Measurements from ENCODE around the gene FBRSL1.

Gene FBRSL1

DNA sequence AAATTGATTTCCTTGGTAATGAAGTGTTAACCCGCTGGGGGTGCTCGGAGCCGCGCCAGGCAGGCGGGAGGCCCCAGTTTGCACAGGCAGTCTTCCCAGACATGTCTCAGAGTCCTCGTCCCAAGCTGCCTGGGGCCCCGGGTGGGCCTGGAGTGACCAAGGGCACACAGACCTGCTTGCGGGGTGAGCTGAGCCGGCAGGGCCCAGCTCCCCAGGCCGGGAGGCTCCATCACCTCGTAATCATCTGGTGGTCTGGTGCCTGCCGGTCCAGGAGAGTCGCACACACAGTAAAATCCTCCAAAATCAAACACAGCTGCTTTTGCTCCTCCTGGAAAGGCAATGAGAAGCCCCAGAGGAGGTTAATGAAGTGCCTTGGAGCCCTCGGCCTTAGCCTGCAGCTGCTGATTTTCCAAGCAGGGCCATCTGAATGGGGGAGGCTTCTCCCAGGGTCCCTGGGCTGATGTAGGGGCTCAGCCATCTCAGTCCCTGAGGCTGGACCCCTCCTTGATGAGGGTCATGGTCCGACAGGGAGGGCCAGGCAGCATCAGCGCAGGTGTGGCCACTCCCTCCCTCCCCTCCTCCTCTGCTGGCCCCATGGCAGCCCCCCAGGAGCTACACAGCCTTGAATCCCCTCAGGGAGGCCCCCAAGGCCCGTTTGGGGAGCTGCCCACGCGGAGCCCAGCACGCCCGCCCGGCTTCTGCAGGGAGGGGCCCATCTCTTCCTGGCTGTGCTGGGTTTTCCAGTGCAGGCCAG, 39.4 kb upstream of the FBRSL1 start:
- Histone ChIP-seq H3K79me2 (ENCODE audit: low read length) (no peaks in the 10 kb centered on the region), H4K20me1 (ENCODE audit: insufficient read depth, low read length) (no peaks in the 10 kb centered on the region), H3K36me3 (replicated peaks; ENCODE audit: insufficient read depth, low read length) (no peaks in the 10 kb centered on the region), H3K27me3 (replicated peaks; ENCODE audit: insufficient read depth, low read length) (peaks cover 16% of the 10 kb centered on the region), H3K27ac (ENCODE audit: low read length) (no peak overlapping the region), H2AFZ (ENCODE audit: low read length) (no peak overlapping the region), H3K9me2 (replicated peaks; ENCODE audit: insufficient read depth, low read length) (no peaks in the 10 kb centered on the region), H3K4me3 (ENCODE audit: low read length) (no peak overlapping the region), H3F3A (ENCODE audit: insufficient read depth, low read length) (0 out of 2 replicates have a peak, but pooled peaks cover 6% of the 10 kb centered on the region), H3K9me3 (replicated peaks; ENCODE audit: insufficient read depth, low read length) (no peaks in the 10 kb centered on the region), H3K9ac (ENCODE audit: low read length) (no peak overlapping the region), H3K4me2 (ENCODE audit: low read depth, low read length) (no peak overlapping the region), H3K4me1 (ENCODE audit: low read length) (0 out of 2 replicates have a peak, but pooled peaks cover 6% of the 10 kb centered on the region)
- TF ChIP-seq, protein P1, sequence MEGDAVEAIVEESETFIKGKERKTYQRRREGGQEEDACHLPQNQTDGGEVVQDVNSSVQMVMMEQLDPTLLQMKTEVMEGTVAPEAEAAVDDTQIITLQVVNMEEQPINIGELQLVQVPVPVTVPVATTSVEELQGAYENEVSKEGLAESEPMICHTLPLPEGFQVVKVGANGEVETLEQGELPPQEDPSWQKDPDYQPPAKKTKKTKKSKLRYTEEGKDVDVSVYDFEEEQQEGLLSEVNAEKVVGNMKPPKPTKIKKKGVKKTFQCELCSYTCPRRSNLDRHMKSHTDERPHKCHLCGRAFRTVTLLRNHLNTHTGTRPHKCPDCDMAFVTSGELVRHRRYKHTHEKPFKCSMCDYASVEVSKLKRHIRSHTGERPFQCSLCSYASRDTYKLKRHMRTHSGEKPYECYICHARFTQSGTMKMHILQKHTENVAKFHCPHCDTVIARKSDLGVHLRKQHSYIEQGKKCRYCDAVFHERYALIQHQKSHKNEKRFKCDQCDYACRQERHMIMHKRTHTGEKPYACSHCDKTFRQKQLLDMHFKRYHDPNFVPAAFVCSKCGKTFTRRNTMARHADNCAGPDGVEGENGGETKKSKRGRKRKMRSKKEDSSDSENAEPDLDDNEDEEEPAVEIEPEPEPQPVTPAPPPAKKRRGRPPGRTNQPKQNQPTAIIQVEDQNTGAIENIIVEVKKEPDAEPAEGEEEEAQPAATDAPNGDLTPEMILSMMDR (IDR thresholded peaks at IDR 0.05; ENCODE audit: low read length) = no peak
- TF ChIP-seq EZH2phosphoT487 (IDR thresholded peaks at IDR 0.05; ENCODE audit: low read length) (no peak), EZH2 (optimal IDR thresholded peaks at IDR 0.05; ENCODE audit: low read depth, low read length) (no peak)
- no peak for DNase-seq

DNA sequence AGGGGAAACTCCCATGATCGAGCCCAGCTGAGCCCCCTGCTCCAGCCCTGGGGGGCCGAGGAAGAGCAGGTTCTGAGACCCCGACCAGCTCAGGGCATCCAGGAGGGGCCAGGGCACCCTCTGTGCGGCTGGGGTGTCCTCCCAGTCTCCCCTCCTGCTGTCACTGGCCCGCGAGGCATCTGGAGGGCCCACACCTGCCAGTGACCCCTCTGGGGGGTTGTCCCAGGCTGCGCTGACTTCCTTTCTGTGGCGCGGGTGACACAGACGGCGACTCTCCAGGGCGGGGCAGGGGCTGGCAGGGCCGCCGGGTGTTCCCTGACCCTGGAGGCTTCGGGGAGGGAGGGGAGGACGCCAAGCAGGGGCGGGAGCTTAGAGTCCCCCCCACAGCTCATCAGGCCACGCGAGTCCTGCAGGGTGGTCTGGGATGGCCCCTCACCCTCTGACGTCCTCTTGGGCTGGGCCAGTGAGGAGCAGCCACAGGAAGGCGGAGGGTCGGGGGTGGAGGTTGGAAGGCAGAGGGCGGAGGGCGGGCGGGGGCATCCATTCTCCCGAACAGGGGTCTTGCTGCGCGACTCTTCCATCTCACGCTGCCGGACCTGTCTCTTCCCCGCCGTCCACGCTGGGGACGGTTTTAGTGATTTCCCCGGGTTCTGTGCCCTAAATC, 38.6 kb upstream of the FBRSL1 start:
- Histone ChIP-seq H3K27me3 (replicated peaks; ENCODE audit: insufficient read depth, low read length) (peaks cover 16% of the 10 kb centered on the region), H3F3A (ENCODE audit: insufficient read depth, low read length) (0 out of 2 replicates have a peak, but pooled peaks cover 6% of the 10 kb centered on the region), H3K9me2 (replicated peaks; ENCODE audit: insufficient read depth, low read length) (no peaks in the 10 kb centered on the region), H3K9me3 (replicated peaks; ENCODE audit: insufficient read depth, low read length) (no peaks in the 10 kb centered on the region), H3K79me2 (ENCODE audit: low read length) (no peaks in the 10 kb centered on the region), H3K27ac (ENCODE audit: low read length) (no peak overlapping the region), H4K20me1 (ENCODE audit: insufficient read depth, low read length) (no peaks in the 10 kb centered on the region), H3K4me2 (ENCODE audit: low read depth, low read length) (no peak overlapping the region), H2AFZ (ENCODE audit: low read length) (no peak overlapping the region), H3K36me3 (replicated peaks; ENCODE audit: insufficient read depth, low read length) (no peaks in the 10 kb centered on the region), H3K4me3 (ENCODE audit: low read length) (no peak overlapping the region), H3K4me1 (ENCODE audit: low read length) (0 out of 2 replicates have a peak, but pooled peaks cover 6% of the 10 kb centered on the region), H3K9ac (ENCODE audit: low read length) (no peak overlapping the region)
- TF ChIP-seq EZH2 (optimal IDR thresholded peaks at IDR 0.05; ENCODE audit: low read depth, low read length) (no peak), EZH2phosphoT487 (IDR thresholded peaks at IDR 0.05; ENCODE audit: low read length) (no peak)
- TF ChIP-seq, protein P1 (IDR thresholded peaks at IDR 0.05; ENCODE audit: low read length) = no peak
- DNase-seq = no peak

DNA sequence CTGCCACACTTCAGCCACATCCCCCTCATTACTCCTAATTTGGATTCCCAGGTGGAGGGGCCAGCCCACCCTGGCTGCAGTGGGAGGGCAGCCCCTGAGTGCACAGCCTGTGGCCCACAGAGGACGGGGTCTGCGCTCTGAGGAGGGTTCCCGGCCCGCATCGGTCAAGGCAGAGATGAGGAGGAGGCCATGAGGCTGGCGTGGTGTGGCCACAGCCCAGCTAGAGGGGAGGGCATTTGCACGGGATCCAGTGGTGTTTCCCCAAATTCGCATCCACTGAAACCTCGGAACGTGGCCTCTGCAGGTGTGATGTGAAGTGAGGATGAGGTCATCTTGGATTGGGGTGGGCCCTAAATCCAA, 38.1 kb upstream of the FBRSL1 start:
- no peak overlapping the region for H3K4me3 ChIP-seq (ENCODE audit: low read length)
- no peaks in the 10 kb centered on the region for H3K9me3 ChIP-seq (replicated peaks; ENCODE audit: insufficient read depth, low read length)
- H3K36me3 ChIP-seq (replicated peaks; ENCODE audit: insufficient read depth, low read length) = no peaks in the 10 kb centered on the region
- peaks cover 16% of the 10 kb centered on the region for H3K27me3 ChIP-seq (replicated peaks; ENCODE audit: insufficient read depth, low read length)
- no peak overlapping the region for H2AFZ ChIP-seq (ENCODE audit: low read length)
- no peak overlapping the region for H3K4me2 ChIP-seq (ENCODE audit: low read depth, low read length)
- no peaks in the 10 kb centered on the region for H3K79me2 ChIP-seq (ENCODE audit: low read length)
- H3K27ac ChIP-seq (ENCODE audit: low read length) = no peak overlapping the region
- no peak overlapping the region for H3K9ac ChIP-seq (ENCODE audit: low read length)
- no peak for DNase-seq
- H3K9me2 ChIP-seq (replicated peaks; ENCODE audit: insufficient read depth, low read length) = no peaks in the 10 kb centered on the region
- H3K4me1 ChIP-seq (ENCODE audit: low read length) = 0 out of 2 replicates have a peak, but pooled peaks cover 6% of the 10 kb centered on the region
- H4K20me1 ChIP-seq (ENCODE audit: insufficient read depth, low read length) = no peaks in the 10 kb centered on the region
- H3F3A ChIP-seq (ENCODE audit: insufficient read depth, low read length) = 0 out of 2 replicates have a peak, but pooled peaks cover 6% of the 10 kb centered on the region
- TF ChIP-seq EZH2phosphoT487 (IDR thresholded peaks at IDR 0.05; ENCODE audit: low read length) (no peak), EZH2 (optimal IDR thresholded peaks at IDR 0.05; ENCODE audit: low read depth, low read length) (no peak)
- TF ChIP-seq, protein P1 (IDR thresholded peaks at IDR 0.05; ENCODE audit: low read length) = no peak
